Iris pigment epithelial cell (primary cell): Measurements from ENCODE around the gene ZSWIM9.

Experiments
- DNase-seq: peaks from one replicate; pipeline ENCODE4 v3.0.0-alpha.2; 2011; ENCODE audit warnings: low read depth

The ZSWIM9 gene

GRCh38 chr19:48175578-48175977 is 5.1 kb downstream of the ZSWIM9 start:
- DNase-seq, result no peak

DNA sequence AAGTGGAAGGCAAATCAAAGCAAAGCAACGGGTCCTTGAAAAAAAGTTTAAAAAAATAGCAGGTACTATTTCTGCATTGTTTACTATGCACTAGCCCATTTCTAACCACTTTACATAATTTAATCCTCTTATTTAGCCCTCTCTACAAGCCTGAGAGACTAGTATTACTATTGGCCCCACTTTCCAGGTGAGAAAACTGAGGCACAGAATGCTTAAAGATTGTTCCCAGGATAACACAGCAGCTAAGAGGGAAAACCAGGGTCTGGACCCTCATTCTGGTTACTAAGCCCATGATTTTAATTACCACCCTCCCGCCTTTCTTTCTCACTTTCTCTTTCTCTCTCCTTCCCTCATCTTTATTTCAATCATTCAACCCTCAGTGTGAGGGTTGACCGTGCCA is 5.7 kb downstream of the ZSWIM9 start:
- no peak for DNase-seq

GRCh38 chr19:48181505-48181904 is 11.0 kb downstream of the ZSWIM9 start:
- DNase-seq, result no peak

DNA sequence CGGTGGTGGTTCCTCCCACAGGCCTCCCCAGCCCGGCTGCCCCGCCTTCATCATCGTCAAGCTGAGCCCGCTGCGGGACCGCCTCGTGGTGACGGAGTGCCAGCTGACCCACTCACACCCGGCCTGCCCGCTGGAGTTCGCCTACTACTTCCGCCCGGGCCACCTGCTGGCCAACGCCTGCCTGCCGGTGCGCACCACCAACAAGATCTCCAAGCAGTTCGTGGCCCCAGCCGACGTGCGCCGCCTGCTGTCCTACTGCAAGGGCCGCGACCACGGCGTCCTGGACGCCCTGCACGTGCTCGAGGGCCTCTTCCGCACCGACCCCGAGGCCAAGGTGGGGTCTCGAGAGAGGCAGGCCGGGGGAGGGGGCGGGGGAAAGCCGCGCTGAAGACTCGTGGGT is 12.0 kb downstream of the ZSWIM9 start:
- no peak for DNase-seq

DNA sequence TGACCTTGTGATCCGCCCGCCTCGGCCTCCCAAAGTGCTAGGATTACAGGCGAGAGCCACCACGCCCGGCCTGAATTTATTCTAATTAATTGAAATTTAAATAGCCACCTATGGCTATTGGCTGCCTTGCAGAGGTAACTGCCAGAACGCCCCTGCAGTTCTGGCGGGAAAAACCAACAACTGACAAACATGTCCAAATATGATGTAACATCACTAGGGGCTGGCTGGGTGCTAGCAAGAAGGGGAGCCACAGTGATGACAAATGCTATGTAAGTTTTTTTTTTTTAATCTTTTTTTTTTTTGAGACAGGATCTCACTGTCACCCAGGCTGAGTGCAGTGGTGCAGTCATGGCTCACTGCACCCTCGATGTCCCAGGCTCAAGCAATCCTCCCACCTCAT is 12.9 kb downstream of the ZSWIM9 start:
- no peak for DNase-seq

- no peak for DNase-seq
Observed at GRCh38 chr19:48186015-48186414, 15.5 kb downstream of the ZSWIM9 start.

DNA sequence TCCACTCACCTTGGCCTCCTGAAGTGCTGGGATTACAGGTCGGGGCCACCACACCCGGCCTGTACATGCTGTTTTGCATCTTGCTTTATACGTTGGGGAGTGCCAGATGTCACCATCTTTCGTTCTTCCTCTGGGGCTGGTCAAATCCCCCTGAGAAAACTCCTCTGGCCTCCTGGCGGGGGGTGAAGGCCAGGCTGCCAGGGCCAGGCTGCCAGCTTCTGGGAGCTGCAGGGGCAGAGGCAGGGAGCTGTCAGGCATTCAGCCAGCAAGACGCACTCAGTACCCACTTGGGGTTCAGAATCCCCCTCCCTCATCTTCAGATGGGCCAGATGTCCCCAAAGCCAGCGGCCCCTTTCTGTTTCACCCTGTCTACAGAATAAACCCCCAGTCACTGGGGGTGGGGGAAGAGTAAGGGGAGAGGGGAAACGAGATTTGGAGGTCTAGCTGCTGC is 16.1 kb downstream of the ZSWIM9 start:
- no peak for DNase-seq

DNA sequence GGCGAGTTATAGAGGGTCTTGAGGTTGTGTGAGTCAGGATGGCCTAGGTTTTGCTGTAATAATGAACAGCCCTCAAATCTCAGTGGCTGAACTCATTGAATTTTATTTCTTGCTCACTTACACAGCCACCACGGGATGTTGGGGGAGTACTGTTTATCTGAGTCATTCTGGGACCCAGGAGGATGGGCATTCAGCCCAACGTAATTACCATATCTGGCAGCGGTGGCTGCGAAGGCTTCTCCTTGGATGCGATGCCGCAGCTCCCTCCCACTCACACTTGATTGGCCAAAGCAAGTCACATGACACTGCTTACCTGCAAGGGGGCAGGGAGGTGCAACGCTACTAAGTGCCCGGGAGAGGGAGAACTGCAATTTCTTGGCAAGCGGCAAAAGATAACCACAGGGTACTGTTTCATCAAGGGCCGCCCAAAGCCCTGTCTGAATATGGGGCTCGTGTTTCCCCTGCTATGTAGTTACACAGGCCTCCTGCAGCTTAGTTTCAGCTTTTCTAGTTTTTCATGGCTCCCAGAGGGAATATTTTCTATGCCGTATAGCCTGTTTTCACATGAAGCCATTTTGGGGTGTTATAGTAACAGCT is 19.9 kb downstream of the ZSWIM9 start:
- DNase-seq, result peak; percentile 70

GRCh38 chr19:48190885-48191284 is 20.4 kb downstream of the ZSWIM9 start:
- DNase-seq, result no peak

DNA sequence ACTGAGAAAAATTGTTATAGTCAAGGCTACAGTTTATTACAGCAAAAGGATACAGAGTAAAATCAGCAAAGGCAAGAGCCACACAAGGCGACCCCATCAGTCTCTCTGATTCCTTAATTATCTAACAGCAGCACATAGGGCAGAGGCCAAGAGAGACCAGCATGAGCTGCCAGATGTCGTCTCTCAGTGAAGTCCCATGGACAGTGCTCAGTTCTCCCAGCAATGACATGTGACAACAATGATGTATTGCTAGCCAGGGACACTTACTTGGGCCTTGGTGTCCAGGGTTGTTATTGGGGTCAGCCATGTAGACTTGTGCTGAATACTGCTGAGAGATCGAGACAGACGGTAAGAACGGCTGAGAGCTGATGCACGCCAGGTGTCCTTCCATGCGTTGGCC is 22.3 kb downstream of the ZSWIM9 start:
- no peak for DNase-seq

- no peak for DNase-seq
Observed at GRCh38 chr19:48194041-48194843, 23.8 kb downstream of the ZSWIM9 start.

- no peak for DNase-seq
Observed at GRCh38 chr19:48194844-48195830, 24.7 kb downstream of the ZSWIM9 start.

GRCh38 chr19:48196321-48196763 is 25.9 kb downstream of the ZSWIM9 start:
- DNase-seq, result no peak

DNA sequence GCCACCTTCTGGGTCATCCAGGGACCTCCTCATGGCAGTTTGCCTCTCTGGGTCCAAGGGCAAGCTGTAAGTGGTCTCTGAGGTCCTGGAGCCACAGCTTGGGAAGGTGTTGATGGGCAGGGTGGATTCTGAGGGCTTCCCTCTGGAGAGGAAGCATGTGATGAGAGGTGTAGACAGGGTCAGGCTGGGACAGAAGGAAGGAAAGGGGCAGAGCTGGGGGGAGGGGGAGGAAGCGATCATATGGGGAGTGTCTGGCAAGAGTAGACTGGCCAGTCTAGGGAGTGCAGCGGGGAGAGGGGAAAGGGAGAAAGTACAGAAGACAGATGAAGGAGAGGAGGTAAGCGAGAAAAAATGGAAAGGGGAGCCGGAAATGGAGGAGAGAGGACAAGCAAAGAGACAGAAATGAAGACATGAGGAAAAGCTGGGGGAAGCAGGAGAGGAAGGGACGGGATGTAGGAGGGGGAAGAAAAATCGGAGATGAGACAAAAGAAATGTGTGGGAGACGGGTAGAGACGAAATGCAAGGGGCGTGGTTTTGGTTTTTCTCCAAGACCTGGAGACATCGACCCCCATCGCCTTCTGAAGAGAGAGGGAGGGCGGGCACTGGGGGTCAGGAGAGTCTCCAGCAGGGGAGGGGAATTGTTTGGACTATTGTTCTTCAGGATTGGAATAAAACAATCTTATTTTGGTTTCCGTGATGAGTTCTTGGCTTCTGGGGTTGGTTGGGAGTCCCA is 26.6 kb downstream of the ZSWIM9 start:
- DNase-seq, result no peak

DNA sequence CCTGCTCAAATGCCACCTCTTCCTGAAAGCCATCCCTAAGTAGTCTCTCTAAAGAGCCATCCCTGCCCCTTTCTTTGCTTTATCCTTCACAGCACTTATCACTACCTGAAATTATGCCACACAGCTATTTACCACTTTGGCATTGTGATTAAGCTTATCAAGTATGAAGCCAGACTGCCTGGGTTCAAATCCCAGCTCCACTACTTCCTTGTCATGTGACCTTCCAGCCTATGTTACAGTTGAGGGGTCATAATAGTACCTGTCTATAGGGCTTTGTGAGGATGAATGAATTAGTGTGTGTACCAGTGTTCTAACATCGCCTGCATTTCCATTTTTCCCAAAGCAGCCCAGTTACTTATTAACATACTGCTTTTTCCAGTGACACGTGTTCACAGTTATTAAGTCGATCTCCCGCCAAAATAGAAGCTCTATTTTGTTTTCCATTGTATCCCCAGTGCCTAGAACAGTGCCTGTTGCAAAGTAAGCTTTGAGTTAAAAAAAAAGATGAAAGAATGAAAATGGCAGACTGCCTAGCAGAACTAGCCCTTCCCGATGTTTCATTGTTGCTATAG is 32.8 kb downstream of the ZSWIM9 start:
- DNase-seq, result no peak

- peak; percentile 96 for DNase-seq
Observed at GRCh38 chr19:48203794-48204628, 33.5 kb downstream of the ZSWIM9 start.

GRCh38 chr19:48206397-48207093 is 36.1 kb downstream of the ZSWIM9 start:
- no peak for DNase-seq

- DNase-seq, result no peak
Observed at GRCh38 chr19:48210005-48210404, 39.5 kb downstream of the ZSWIM9 start.

GRCh38 chr19:48213959-48214358 is 43.5 kb downstream of the ZSWIM9 start:
- DNase-seq, result no peak

GRCh38 chr19:48216933-48217332 is 46.5 kb downstream of the ZSWIM9 start:
- DNase-seq, result no peak
